Measurements from ENCODE around the gene ARHGAP22. TPM values are rescaled to one million over a fixed set of nuclear protein-coding genes. Genes with fewer than 3 reads are reported as not detected.
A peak's percentile ranks its signal among the peaks of the same experiment; 100 is the strongest.

Gene ARHGAP22
- polyA plus RNA-seq, 4 donors, result 0.97 to 1.9 (median 1.2) TPM

- DNase-seq (ENCODE audit: low read depth in 4 of 4, low spot score in 3 of 4), result no peak
Observed at GRCh38 chr10:48536916-48537890, 67.7 kb downstream of the ARHGAP22 start.

GRCh38 chr10:48536156-48536500 lies 68.7 kb downstream of the ARHGAP22 start:
- DNase-seq (ENCODE audit: low read depth in 4 of 4, low spot score in 3 of 4), result no peak

GRCh38 chr10:48535416-48536155 lies 69.3 kb downstream of the ARHGAP22 start:
- no peak for DNase-seq (ENCODE audit: low read depth in 4 of 4, low spot score in 3 of 4)

- no peak for DNase-seq (ENCODE audit: low read depth in 4 of 4, low spot score in 3 of 4)
Observed at GRCh38 chr10:48533951-48534720, 70.7 kb downstream of the ARHGAP22 start.

GRCh38 chr10:48533540-48533939 lies 71.3 kb downstream of the ARHGAP22 start:
- DNase-seq (ENCODE audit: low read depth in 4 of 4, low spot score in 3 of 4), result no peak

GRCh38 chr10:48531486-48531885 lies 73.4 kb downstream of the ARHGAP22 start:
- DNase-seq (ENCODE audit: low read depth in 4 of 4, low spot score in 3 of 4), result no peak

- DNase-seq (ENCODE audit: low read depth in 4 of 4, low spot score in 3 of 4), result no peak
Observed at GRCh38 chr10:48529331-48529730, 75.5 kb downstream of the ARHGAP22 start.

- DNase-seq (ENCODE audit: low read depth in 4 of 4, low spot score in 3 of 4), result no peak
Observed at GRCh38 chr10:48527756-48528155, 77.1 kb downstream of the ARHGAP22 start.

GRCh38 chr10:48526846-48527505 lies 77.9 kb downstream of the ARHGAP22 start:
- no peak for DNase-seq (ENCODE audit: low read depth in 4 of 4, low spot score in 3 of 4)

- peak in 1 of 4 donors; percentile 22 for DNase-seq (ENCODE audit: low read depth in 4 of 4, low spot score in 3 of 4)
Observed at GRCh38 chr10:48526011-48526821, 78.7 kb downstream of the ARHGAP22 start.

- DNase-seq (ENCODE audit: low read depth in 4 of 4, low spot score in 3 of 4), result no peak
Observed at GRCh38 chr10:48525113-48525512, 79.8 kb downstream of the ARHGAP22 start.

- no peak for DNase-seq (ENCODE audit: low read depth in 4 of 4, low spot score in 3 of 4)
Observed at GRCh38 chr10:48523820-48524758, 80.8 kb downstream of the ARHGAP22 start.

- DNase-seq (ENCODE audit: low read depth in 4 of 4, low spot score in 3 of 4), result peak in 2 of 4 donors; percentile 36 to 54
Observed at GRCh38 chr10:48523212-48523819, 81.6 kb downstream of the ARHGAP22 start.

- no peak for DNase-seq (ENCODE audit: low read depth in 4 of 4, low spot score in 3 of 4)
Observed at GRCh38 chr10:48522011-48522765, 82.7 kb downstream of the ARHGAP22 start.

GRCh38 chr10:48520594-48520993 lies 84.3 kb downstream of the ARHGAP22 start:
- DNase-seq (ENCODE audit: low read depth in 4 of 4, low spot score in 3 of 4), result no peak

GRCh38 chr10:48520184-48520506 lies 84.7 kb downstream of the ARHGAP22 start:
- DNase-seq (ENCODE audit: low read depth in 4 of 4, low spot score in 3 of 4), result no peak

- no peak for DNase-seq (ENCODE audit: low read depth in 4 of 4, low spot score in 3 of 4)
Observed at GRCh38 chr10:48519481-48520183, 85.2 kb downstream of the ARHGAP22 start.
